ENCODE measurements around the gene CACNA1F. TPM values are rescaled to one million over a fixed set of nuclear protein-coding genes. Genes with fewer than 3 reads are reported as not detected.
A peak's percentile ranks its signal among the peaks of the same experiment; 100 is the strongest.

The CACNA1F gene
- total and polyA plus RNA-seq, 9 of the 15 experiments (the other 6 are each of a cell fraction or from before 2014, with no cell fraction given): under 0.01 to 0.41 (median 0.03) TPM; not detected in 3

GRCh38 chrX:49197543-49198087 lies 35.5 kb downstream of the CACNA1F start (continued):
- TF ChIP-seq, protein P1, sequence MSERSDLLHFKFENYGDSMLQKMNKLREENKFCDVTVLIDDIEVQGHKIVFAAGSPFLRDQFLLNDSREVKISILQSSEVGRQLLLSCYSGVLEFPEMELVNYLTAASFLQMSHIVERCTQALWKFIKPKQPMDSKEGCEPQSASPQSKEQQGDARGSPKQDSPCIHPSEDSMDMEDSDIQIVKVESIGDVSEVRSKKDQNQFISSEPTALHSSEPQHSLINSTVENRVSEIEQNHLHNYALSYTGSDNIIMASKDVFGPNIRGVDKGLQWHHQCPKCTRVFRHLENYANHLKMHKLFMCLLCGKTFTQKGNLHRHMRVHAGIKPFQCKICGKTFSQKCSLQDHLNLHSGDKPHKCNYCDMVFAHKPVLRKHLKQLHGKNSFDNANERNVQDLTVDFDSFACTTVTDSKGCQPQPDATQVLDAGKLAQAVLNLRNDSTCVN (CRISPR knock-in tag; IDR thresholded peaks at IDR 0.05): no peak
- TF ChIP-seq ELK1 (CRISPR knock-in tag; IDR thresholded peaks at IDR 0.05): no peak
- no peak for TF ChIP-seq HNRNPL (IDR thresholded peaks at IDR 0.05; ENCODE audit: low read depth, low read length)

- no TSS peak for BruUV-seq (replicated peaks)
- H3K27ac ChIP-seq (ENCODE audit: extremely low read depth, low read depth, low read length): peak overlapping the region; percentile 63
- no peak for TF ChIP-seq ZNF444 (CRISPR knock-in tag; IDR thresholded peaks at IDR 0.05)
- peak in 1 of 2 experiments; percentile 59; a peak in 2 of 4 replicates for TF ChIP-seq RAD21 (CRISPR knock-in tag; conservative IDR thresholded peaks at IDR 0.05 in 1 of 2, IDR thresholded peaks at IDR 0.05 in 1 of 2)
- TF ChIP-seq ZNF76 (CRISPR knock-in tag; IDR thresholded peaks at IDR 0.05; ENCODE audit: borderline replicate concordance): no peak
- TF ChIP-seq, protein P2, sequence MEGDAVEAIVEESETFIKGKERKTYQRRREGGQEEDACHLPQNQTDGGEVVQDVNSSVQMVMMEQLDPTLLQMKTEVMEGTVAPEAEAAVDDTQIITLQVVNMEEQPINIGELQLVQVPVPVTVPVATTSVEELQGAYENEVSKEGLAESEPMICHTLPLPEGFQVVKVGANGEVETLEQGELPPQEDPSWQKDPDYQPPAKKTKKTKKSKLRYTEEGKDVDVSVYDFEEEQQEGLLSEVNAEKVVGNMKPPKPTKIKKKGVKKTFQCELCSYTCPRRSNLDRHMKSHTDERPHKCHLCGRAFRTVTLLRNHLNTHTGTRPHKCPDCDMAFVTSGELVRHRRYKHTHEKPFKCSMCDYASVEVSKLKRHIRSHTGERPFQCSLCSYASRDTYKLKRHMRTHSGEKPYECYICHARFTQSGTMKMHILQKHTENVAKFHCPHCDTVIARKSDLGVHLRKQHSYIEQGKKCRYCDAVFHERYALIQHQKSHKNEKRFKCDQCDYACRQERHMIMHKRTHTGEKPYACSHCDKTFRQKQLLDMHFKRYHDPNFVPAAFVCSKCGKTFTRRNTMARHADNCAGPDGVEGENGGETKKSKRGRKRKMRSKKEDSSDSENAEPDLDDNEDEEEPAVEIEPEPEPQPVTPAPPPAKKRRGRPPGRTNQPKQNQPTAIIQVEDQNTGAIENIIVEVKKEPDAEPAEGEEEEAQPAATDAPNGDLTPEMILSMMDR (IDR thresholded peaks at IDR 0.05 in 2 of 3, conservative IDR thresholded peaks at IDR 0.05 in 1 of 3; ENCODE audit: insufficient read depth in 2 of 3, low read depth in 1 of 3, low read length in 3 of 3): peak in 2 of 3 experiments; percentile 27 to 31; a peak in 2 of 6 replicates
- peak; percentile 43 for TF ChIP-seq EGR1 (conservative IDR thresholded peaks at IDR 0.05)
- in situ Hi-C loops (cut with MboI) (no loop called here), intact Hi-C loops (cut with micrococcal nuclease) (loop anchor here (5.0 kb wide), 1 partner anchor 46 kb away; no protein-coding TSS in a partner anchor)
- peaks cover 18% of the 10 kb centered on the region; the same call in 2 of the 3 replicates for H3K79me2 ChIP-seq (ENCODE audit: control insufficient read depth, insufficient read depth, low read length)
- peaks cover 27 to 38% of the 10 kb centered on the region in 2 experiments; a peak in 4 of 5 replicates for H3K4me1 ChIP-seq (replicated peaks in 1 of 2; ENCODE audit: control insufficient read depth in 2 of 2, insufficient read depth in 2 of 2, low read length in 2 of 2)
- CTCF ChIA-PET (ENCODE audit: low intra/inter-chr PET ratio): no interaction called here
- H3K4me3 ChIP-seq: no peak overlapping the region
- H4K20me1 ChIP-seq (replicated peaks; ENCODE audit: control insufficient read depth, insufficient read depth, low read length): no peaks in the 10 kb centered on the region
- peak overlapping the region; percentile 76 for H2AFZ ChIP-seq (ENCODE audit: low read depth, low read length)
- H3K9ac ChIP-seq (ENCODE audit: insufficient read depth in 1 of 2, low read depth in 2 of 2, low read length in 2 of 2): peak overlapping the region; percentile 23 to 84; a peak in 3 of 4 replicates
- POLR2A ChIA-PET: no interaction called here
- H3K4me2 ChIP-seq (ENCODE audit: insufficient read depth, low read length): peak overlapping the region; percentile 55
- 67% methylated on average over 2 of the region's 2 CpGs for WGBS (ENCODE audit: insufficient coverage, low coverage, missing lambda C conversion rate)
- no peaks in the 10 kb centered on the region for H3K9me1 ChIP-seq (ENCODE audit: control insufficient read depth, insufficient read depth, low read length)
- ATAC-seq: no peak
- H3K36me3 ChIP-seq (ENCODE audit: control insufficient read depth, insufficient read depth, low read length): no peaks in the 10 kb centered on the region
- H3K27me3 ChIP-seq (ENCODE audit: control insufficient read depth in 2 of 2, insufficient read depth in 2 of 2, low read length in 2 of 2): no peaks in the 10 kb centered on the region
- H3K9me3 ChIP-seq (replicated peaks; ENCODE audit: control insufficient read depth, insufficient read depth, low read depth, low read length): no peaks in the 10 kb centered on the region
- DNase-seq (ENCODE audit: extremely low read depth in 1 of 4, low spot score in 3 of 4): peak in 1 of 4 experiments; percentile 37
- FAIRE-seq: peak; percentile 65
Observed at GRCh38 chrX:49193542-49193964, 39.6 kb downstream of the CACNA1F start.
